Activated CD4-positive, alpha-beta T cell treated with anti-CD3 and anti-CD28 coated beads, Interleukin-2, amount 50 U/mL, for 24 hours (primary cell): ENCODE results near the gene INO80E.
A peak's percentile ranks its signal among the peaks of the same experiment; 100 is the strongest.

Experiments used
- DNase-seq, 2 donors: peaks; one replicate each; pipeline ENCODE4 v3.0.0-alpha.2; 2020; ENCODE audit warnings: low read depth in 1 of 2, low spot score in 1 of 2

The INO80E gene

DNA sequence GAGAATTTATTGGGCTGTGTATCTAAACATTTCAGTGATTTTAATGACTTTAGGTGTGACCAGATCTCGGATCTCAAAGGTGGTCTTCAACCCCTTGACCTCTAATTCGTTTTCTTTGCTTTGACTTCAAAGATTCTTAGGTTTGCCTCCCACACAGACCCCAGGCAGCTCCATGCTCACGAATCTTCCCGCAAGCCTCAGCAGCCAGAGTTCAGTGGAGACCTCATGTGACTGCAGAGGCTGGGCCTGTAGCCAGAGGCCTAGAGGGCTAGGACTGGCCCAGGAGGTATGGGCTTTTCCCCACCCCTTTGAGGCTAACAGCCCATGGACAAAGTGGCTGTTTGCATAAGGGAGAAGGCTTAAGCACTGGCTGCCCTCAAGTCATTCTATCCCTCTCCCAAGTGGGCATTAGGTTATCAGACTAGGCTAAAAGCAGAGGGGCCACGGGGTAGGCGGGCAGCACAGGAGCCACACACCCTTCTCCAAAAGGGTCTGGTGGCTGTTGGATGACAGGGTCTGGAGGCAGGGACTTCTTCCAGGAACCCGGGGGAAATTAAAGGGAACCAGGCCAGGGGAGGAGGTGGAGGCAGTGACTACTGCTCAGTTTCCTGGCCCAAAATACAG is 3.6 kb upstream of the INO80E start:
- no peak for DNase-seq

- DNase-seq: no peak
These were observed 2.7 kb upstream of the INO80E start for GRCh38 chr16:29993191-29993902.

DNA sequence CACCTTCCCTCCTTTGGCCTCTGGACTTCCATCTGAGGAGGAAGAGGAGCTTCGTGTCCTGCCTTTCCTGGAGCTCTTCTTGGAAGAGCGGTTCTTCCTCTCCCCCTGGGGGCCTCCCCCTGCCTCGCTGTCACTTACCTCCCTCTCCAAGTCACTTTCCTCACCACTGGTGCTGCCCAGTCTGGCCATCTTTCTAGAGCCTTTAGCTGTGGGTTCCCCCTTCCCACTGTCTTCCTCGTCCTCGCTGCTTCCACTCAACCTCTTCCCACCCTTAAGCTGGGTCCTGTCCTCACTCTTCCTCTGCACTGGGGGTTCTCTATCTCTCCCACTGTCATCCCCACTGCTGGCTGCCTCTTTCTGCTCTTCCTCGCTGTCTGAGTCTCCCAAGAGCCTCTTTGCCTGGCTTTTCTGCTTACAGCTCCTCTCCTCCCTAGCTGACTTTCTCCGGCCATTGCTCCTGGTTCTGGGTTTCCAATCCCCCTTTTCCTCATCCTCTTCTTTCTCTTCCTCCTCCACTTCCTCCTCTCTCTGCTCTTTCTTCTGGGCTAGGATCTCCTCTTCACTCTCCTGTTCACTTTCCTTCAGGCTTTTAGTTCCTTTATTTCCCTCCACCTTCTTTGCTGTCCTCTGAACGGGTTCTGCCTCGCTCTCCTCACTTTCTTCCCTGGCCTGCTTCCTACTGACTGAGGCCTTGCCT is 2.0 kb upstream of the INO80E start:
- DNase-seq: no peak

GRCh38 chr16:29994600-29995323 is 1.3 kb upstream of the INO80E start:
- peak in 1 of 2 donors; percentile 54 for DNase-seq

DNA sequence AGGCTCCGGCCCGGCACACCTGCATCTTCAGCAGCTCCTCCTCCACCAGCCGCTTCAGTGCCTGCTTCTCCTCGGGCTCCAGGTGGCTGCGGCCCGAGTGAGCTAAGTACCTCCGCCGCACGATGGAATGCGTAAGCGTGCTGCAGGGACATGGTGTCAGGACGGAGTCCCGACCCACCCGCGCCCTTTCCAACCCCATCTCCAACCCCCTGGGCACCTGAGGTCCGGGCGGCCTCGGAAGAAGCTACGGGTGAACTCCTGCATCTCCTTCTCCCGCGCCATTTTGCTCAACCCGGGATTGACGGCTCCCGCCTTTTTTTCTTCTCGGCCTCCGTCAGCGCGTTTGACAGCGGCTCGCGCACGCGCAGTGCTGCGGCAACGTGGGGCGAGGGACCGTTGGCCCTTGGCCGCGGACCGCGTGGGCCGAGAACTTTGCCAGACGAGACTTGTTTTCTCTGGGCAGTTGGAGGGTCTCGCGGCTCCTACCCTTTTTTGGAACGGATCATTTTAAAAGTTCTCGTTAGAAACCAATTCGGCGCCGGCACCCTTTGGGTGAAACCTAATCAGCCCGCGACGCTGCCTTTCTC is 624 bp upstream of the INO80E start, which contains the start of gene HIRIP3:
HIRIP3 (minus strand) TSS at position 294 of the 587 bp plus-strand sequence; CDS start at position 282, 12 bp downstream.
- DNase-seq: peak; percentile 74 to 81

DNA sequence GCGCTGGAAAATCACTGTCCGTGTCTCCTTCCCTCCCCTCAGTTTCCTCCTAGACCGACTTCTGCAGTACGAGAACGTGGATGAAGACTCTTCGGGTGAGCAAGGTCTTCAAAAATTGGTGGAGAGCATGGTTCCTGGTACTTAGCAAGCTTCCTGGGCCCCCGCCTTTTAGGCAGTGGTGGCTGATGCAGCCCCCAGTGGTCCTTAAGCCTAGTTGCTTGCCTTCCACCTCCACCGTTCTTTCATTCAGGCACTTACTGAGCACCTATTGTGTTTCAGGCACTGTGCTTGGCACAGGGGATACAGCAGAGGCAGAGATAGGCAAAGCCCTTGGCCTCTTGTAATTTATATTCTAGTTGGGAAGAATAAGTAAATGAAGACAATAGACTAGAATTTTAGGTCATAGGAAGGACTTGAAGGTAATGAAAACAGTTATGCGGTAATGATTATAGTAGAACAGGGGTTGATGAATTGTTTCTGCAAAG is 767 bp downstream of the INO80E start:
- no peak for DNase-seq

GRCh38 chr16:29999605-30000004 is 3.6 kb downstream of the INO80E start:
- DNase-seq: no peak

DNA sequence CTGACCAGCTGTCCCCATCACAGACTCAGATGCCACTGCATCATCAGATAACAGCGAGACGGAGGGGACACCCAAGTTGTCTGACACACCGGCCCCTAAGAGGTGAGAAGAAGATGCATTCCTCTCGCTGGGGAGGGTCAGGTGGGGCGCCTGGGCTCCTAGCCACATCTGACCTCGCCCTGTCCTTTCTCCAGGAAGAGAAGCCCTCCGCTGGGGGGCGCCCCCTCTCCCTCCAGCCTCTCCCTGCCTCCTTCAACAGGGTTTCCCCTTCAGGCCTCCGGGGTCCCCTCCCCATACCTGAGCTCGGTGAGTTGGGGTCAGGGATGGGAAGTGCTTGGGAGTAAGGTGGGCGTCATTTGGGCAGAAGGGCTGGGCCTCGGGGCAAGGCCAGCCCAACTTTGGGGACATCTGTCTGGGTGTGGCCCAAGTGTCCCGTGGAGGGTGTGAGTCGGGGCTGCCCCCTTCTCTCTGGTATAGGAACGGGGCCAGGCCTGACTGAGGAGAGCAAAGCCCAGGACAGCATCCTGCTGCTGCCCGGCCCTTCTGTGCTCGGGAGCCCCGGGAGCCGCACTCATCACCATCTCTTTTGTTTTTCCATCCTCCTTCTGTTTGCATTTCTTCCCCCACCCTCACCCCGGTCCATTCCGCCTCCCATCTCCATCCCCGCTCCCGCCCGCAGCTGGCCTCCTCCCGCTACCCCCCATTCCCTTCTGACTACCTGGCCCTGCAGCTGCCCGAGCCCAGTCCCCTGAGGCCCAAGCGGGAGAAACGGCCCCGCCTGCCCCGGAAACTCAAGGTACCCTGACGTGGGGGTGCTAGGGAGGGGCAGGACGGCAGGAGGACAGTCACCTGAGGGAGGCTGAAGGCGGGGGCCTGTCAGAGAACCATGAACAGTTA is 4.9 kb downstream of the INO80E start:
- DNase-seq: no peak

- no peak for DNase-seq
These were observed 6.7 kb downstream of the INO80E start for GRCh38 chr16:30002614-30003346.

DNA sequence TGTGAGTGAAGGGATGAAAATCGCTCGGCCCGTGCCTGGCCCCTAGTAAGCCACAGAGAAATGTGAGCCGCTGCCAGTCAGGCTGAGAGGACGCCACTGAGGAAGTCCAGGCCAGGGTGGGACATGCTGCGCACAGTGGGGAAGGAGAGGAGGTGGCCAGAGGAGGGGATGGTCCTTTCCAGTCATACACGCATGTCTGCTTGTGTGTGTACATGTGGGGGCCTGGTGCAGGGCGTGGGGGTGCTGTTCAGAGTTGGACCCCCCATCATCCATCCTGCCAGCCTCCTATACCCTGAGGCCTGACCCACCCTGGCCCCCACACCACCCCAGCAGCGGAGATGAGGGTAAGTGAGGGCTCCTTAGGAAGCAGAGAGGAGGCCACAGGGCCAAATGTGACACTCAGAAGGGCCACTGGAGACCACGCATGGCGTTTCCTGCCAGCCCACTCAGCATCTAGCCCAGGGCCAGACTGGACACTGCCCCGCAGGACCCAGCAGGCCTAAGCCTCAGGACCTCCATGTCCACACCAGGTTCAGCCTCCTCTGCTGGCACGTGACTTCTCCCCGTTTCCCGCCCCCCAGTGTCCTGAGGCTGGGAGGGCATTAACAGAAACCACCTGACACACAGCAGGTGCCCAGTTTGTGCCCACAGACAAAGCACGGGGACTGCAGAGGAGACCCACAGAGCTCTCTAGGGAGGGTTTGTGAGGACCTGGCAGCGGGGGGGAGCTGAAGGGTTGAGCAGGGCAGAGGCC is 7.8 kb downstream of the INO80E start:
- DNase-seq: no peak

DNA sequence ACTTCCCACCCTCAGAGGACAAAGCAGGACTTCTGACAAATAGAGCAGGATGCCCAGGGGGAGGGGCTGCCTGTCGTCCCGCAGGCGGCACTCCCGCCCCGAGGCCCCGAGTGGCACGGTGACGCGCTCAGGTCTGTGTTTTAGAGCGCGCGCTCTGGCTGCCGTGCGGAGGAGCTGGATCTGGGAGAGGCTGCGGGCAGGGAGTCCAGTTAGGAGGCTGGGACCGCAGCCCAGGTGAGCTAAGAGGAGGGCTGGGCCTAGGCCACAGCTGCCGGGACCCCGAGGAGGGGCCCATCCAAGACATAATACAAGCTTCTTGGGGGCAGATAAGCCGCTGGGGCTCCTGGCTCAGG is 8.4 kb downstream of the INO80E start:
- no peak for DNase-seq

DNA sequence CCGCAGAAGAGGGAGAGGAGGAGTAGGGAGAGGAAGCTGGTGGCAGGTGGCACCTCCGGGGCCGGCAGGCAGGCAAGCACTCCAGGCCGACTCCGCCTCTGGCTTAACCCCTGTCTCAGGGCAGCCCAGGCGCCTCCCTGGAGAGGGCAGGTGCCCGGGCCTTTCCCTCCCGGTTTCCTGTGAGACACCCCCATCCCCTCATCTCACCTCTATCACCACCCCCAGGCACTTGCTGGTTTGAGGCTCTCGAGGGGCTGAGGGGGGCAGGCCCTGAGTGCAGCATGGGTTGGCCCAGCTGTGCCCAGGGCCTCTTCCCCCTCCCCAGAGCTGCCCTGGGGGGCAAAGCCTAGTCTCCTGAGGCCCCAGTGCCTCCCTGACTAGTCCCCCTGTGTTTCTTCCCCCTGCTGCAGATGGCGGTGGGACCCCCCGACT is 8.8 kb downstream of the INO80E start:
- DNase-seq: no peak

- no peak for DNase-seq
These were observed 9.5 kb downstream of the INO80E start for GRCh38 chr16:30005341-30006094.

- DNase-seq: no peak
These were observed 10.0 kb downstream of the INO80E start for GRCh38 chr16:30006095-30006473.

DNA sequence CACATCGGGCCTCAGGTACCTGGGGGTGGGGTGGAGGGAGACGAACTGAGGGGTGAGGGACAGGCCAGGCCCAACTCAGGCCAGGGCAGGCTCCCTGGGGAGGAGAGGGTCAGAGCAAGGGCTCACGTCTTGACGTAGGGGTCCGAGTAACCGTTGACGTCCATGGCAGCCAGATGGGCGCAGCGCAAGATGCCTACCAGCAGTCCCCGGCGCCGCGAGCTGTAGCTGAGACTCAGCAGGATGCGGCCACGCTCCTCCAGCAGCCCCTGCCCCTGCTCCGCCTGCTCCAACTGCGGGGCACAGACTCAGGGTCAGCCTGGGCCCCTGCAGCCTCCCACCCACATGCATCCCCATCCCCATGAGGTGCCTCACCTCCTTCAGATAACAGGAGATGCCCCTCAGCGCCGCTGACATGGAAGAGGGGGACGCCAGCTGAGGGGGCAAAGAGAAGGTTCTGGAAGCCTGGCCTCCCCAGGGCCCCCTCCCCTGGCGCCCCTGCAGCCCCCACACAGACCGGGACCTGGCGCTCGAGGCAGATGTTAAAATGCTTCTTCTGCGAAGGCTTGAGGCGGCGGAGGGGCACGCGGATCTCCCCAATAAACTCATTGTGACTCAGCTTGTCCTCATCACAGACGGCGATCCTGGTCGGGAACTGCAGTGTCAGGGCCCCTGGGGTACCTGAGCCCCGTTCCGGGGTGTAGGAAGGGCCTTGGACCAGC is 10.8 kb downstream of the INO80E start:
- DNase-seq: no peak

DNA sequence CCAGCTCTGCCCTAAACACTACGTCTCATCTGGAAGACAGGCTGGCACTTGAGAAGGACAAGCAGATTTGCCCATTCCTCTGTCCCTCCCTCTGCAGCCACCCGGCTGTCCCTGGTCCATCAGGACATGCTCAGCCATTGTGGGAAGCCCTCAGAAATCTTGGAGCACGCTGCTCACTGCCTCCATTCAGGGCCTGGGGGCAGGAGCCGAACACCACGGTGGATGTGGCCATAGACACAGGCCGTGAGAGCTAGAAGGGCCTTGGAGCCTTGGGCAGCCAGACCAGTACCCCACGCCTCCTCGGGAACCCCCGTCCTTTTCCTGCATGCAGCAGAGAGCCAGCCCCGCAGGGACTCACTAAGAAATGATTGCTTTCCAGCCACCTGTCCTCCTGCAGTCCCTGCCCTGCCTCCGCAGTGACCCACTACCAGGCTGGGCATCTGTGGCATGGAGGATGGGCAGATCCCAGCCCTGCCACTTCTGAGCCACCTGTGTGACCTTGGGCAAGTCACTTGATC is 11.4 kb downstream of the INO80E start:
- no peak for DNase-seq
